Measurements from ENCODE around the gene CDY1B.
"Not testable (repeated sequence)": the region's sequence is repeated elsewhere in the genome, so short reads cannot be mapped to it uniquely, and the experiment has no call there.

- TF ChIP-seq, protein P1, sequence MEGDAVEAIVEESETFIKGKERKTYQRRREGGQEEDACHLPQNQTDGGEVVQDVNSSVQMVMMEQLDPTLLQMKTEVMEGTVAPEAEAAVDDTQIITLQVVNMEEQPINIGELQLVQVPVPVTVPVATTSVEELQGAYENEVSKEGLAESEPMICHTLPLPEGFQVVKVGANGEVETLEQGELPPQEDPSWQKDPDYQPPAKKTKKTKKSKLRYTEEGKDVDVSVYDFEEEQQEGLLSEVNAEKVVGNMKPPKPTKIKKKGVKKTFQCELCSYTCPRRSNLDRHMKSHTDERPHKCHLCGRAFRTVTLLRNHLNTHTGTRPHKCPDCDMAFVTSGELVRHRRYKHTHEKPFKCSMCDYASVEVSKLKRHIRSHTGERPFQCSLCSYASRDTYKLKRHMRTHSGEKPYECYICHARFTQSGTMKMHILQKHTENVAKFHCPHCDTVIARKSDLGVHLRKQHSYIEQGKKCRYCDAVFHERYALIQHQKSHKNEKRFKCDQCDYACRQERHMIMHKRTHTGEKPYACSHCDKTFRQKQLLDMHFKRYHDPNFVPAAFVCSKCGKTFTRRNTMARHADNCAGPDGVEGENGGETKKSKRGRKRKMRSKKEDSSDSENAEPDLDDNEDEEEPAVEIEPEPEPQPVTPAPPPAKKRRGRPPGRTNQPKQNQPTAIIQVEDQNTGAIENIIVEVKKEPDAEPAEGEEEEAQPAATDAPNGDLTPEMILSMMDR (IDR thresholded peaks at IDR 0.05; ENCODE audit: low read depth, low read length, poor library complexity, severe bottlenecking) = not testable (repeated sequence)
- TF ChIP-seq EZH2phosphoT487 (IDR thresholded peaks at IDR 0.05; ENCODE audit: borderline replicate concordance, low read length) = not testable (repeated sequence)
These were observed 8.7 kb downstream of the CDY1B start for GRCh38 chrY:24039008-24039718.
